Activated CD8-positive, alpha-beta memory T cell treated with anti-CD3 and anti-CD28 coated beads, Interleukin-2, amount 50 U/mL, for 1 hour (primary cell): ENCODE results near the gene KLHL6.
A peak's percentile ranks its signal among the peaks of the same experiment; 100 is the strongest.
"Not testable (repeated sequence)": the region's sequence is repeated elsewhere in the genome, so short reads cannot be mapped to it uniquely, and the experiment has no call there.

Experiments
- DNase-seq: peaks from one replicate; pipeline ENCODE4 v3.0.0-alpha.2; 2020; ENCODE audit errors: extremely low read depth

Gene KLHL6

GRCh38 chr3:183555541-183556081, at the start of gene KLHL6:
Gene KLHL6, minus strand, starts transcription at chr3:183555706. Its CDS starts 53 bp downstream, at chr3:183555653.
- DNase-seq, result peak; percentile 56

- DNase-seq, result no peak
Measured at GRCh38 chr3:183597959-183598358, 42.5 kb upstream of the KLHL6 start.

GRCh38 chr3:183594636-183595035, 39.1 kb upstream of the KLHL6 start:
- no peak for DNase-seq

DNA sequence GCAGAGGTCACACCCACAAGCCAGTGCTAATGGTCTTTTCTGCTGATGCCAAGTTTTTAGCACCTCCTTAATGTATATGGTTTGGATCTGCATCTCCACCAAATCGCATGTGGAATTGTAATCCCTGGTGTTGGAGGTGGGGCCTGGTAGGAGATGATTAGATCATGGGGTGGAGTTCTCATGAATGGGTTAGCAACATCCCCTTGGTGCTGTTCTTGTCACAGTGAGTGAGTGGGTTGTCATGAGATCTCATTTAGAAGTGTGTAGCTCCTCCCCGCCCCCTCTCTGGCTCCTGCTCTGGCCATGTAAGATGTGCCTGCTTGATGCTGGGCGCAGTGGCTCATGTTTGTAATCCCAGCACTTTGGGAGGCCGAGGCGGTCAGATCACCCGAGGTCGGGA, 37.3 kb upstream of the KLHL6 start:
- no peak for DNase-seq

DNA sequence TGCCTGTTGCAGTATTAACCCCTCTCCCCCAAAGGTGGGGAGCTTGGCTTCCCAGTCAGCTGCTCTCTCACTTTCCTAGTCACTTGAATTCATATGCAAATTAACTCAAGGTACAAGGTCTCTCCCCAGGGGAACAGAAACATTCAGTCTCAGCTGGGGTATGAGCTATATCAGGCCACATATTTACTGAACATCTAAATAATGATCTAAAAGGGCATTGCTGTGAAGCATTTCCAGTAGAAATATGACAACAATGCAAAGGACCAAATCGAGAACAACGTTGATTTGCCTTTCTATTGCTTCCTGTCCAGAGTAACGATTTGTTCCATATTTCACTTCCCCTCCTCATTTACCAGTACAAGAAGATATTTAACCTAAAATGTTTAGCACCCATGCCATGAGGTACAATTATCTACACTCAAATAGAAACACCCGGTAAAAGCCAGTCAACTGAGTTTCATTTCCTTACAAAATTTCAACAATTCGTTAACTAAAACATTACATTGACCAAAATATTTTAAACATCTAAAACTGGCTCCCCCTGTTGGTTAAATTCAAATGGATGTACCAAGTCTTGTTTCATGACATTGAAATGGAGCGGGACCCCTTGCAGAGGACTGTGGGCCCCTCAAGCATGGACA, 36.5 kb upstream of the KLHL6 start:
- no peak for DNase-seq

GRCh38 chr3:183590442-183590841, 34.9 kb upstream of the KLHL6 start:
- DNase-seq, result no peak

- no peak for DNase-seq
Measured at GRCh38 chr3:183587336-183587735, 31.8 kb upstream of the KLHL6 start.

- no peak for DNase-seq
Measured at GRCh38 chr3:183586477-183586876, 31.0 kb upstream of the KLHL6 start.

DNA sequence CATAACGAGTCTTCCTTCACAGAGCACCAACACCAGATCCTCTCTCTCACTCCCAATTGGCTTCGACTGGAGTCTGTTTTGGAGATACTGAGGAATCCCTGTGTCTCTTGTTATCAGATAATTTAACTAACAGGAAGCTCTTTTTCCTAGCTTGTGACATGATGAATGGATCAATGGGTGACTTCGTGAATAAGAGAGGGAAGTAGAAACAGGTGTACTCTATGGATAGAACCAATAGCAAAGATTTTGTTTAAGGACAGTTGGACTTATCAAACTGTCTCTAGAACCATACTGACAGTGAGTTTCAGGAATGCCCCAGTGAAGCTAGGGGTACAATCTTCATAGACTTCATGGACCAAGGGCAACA, 29.4 kb upstream of the KLHL6 start:
- no peak for DNase-seq

- no peak for DNase-seq
Measured at GRCh38 chr3:183584246-183584913, 28.9 kb upstream of the KLHL6 start.

DNA sequence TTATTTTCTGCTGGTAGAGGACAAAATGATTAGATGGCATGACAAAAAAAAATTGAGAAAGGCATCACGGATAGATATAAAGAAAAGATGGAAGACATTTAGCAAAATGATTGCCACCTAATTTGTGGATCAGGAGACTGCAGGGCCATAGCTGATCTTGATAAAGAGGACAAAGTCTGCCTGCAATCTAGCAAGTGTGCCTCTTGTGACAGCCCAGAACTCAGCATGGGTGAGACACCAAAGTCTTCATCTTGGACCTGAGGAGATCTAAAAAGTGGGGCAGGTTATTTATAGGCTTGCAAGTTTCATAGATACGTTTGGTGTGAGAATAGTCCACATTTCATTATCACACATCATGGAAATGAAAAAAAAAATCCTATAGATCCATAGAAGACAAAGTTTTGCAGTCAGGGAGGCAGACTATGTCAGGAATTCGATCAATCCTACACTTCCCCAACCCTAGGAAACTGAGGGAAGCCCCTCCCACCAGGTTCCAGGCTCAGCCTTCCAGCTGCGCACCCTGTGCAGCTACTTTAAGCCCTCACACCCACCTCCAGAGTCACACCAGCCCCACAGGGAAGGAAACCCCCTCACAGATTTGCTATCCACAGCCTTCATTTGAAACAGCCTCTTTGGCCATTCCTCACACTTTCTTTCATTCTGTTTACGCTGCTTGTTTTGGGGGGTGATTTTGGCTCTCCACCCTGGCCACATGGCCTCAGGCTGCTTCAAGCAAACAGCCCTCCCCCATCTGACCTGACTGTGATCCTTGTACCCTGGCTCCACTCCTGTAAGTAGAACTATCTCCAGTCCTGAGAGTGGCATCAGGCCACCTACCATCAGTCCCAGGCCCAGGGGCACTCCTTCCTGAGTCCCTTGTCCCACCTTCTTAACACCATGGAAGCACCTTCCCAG, 28.1 kb upstream of the KLHL6 start:
- no peak for DNase-seq

DNA sequence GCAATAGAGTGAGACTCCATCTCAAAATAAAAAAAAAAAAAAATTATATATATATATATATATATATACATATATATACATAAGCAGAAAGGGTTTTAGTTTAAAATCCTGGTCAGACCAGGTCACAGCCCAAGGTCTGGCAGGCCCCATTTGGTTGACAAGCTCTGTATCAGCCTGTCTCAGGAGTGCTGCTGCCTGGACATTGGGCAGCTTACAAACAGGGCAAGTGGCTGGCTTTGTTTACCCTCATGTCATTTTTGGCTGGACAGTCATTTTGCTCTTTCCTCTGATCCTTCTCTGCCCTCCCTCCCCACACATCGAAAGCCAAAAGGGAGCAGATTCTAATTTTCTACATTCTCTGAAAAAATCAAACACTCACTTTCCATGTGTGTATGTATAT, 26.7 kb upstream of the KLHL6 start:
- DNase-seq, result no peak

- no peak for DNase-seq
Measured at GRCh38 chr3:183581496-183582155, 26.1 kb upstream of the KLHL6 start.

GRCh38 chr3:183579967-183580900, 24.7 kb upstream of the KLHL6 start:
- no peak for DNase-seq

DNA sequence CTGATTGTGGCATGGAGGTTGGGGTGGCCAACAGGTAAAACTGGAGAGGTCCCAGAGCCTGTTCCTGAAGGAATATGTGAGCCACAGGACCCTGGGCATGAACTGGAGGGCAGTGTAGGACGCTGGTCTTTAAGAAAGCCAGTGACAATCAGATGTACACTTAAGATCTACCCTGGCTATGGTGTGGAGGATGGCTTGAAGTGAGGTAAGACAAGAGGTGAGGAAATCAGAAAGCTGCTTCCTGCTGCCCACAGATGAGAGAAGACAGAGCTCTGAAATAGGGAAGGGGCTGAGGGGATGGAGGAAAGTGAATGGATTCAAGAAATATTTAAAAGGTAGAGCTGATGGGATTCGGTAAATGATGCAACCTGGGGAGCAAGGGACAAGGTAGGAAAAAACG, 22.7 kb upstream of the KLHL6 start:
- no peak for DNase-seq

DNA sequence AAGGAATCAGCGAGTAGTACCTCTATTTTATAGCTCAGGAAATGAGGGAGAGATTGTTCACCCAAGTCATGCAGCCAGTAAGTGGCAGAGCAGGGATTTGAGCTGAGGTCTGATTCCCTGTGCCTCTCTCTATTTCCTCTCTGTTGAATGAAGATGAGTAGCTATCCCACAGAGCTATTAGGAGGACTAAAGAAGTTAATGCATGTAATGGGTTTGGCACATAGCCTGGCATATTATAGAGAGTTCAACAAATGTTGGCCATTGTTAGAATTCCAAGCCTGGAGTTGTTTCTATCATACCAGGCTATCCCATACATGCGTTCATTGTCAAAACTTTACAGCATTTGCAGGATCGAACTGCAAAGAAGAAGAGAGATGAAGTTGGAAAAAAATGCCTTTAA, 21.8 kb upstream of the KLHL6 start:
- no peak for DNase-seq

- DNase-seq, result no peak
Measured at GRCh38 chr3:183576487-183577107, 21.1 kb upstream of the KLHL6 start.

DNA sequence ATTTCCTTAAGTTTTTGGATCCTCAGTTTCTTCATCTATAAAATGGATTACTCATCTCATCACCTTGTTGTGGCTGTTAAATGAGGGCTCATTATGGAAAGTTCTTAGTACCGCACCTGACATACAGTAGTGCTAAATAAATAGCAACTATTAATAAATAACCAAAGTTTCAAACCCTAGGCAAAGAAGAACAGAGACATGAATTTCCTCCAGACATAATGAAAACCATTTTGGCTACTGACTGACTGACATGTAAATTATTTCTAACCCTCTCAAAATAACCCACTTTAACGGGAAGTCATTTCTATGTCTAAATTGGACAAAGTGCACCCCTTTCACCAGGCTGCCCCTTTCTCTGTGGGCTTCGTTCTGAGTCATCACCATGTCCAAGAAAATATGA, 17.4 kb upstream of the KLHL6 start:
- DNase-seq, result no peak

DNA sequence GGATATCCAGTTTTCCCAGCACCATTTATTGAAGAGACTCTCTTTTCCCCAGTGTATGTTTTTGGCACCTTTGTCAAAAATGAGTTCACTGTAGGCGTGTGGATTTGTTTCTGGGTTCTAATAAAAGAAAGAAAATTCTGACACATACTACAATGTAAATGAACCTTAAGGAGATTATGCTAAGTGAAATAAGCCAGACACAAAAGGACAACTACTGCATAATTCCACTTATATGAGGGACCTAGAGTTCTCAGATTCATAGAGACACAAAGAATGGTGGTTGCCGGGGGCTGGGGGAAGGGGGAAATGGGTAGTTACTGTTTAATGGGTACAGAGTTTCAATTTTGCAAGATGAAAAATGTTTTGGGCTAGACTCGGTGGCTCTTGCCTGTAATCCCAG, 14.7 kb upstream of the KLHL6 start:
- DNase-seq, result not testable (repeated sequence)

- DNase-seq, result no peak
Measured at GRCh38 chr3:183566880-183567279, 11.4 kb upstream of the KLHL6 start.
